ENCODE results near the gene NDUFA5. TPM values are rescaled to one million over a fixed set of nuclear protein-coding genes. Genes with fewer than 3 reads are reported as not detected.

Gene NDUFA5
- total RNA-seq (2014; rRNA removed; shearing (Covaris generic)), result 64.4 and 81.9 TPM in 2 replicates

- peak; percentile 99 for DNase-seq (ENCODE audit: low read depth)
Observed at GRCh38 chr7:123557398-123558288, at the start of gene NDUFA5. Gene NDUFA5, minus strand, starts transcription at chr7:123557818. Its CDS starts 23 bp downstream, at chr7:123557795.

GRCh38 chr7:123604739-123605138, 47.1 kb upstream of the NDUFA5 start:
- no peak for DNase-seq (ENCODE audit: low read depth)

GRCh38 chr7:123602648-123603047, 45.0 kb upstream of the NDUFA5 start:
- no peak for DNase-seq (ENCODE audit: low read depth)

GRCh38 chr7:123601530-123601929, 43.9 kb upstream of the NDUFA5 start, which contains the start of gene ASB15:
Gene ASB15, plus strand, starts transcription at chr7:123601821. Its CDS starts 12,682 bp downstream, at chr7:123614503.
- DNase-seq (ENCODE audit: low read depth), result no peak

GRCh38 chr7:123600876-123601275, 43.3 kb upstream of the NDUFA5 start:
- DNase-seq (ENCODE audit: low read depth), result no peak

GRCh38 chr7:123599766-123600165, 42.1 kb upstream of the NDUFA5 start:
- DNase-seq (ENCODE audit: low read depth), result no peak

- no peak for DNase-seq (ENCODE audit: low read depth)
Observed at GRCh38 chr7:123598657-123599056, 41.0 kb upstream of the NDUFA5 start.

GRCh38 chr7:123594813-123595241, 37.2 kb upstream of the NDUFA5 start:
- DNase-seq (ENCODE audit: low read depth), result peak; percentile 3

- DNase-seq (ENCODE audit: low read depth), result no peak
Observed at GRCh38 chr7:123588376-123588775, 30.8 kb upstream of the NDUFA5 start.

- no peak for DNase-seq (ENCODE audit: low read depth)
Observed at GRCh38 chr7:123583821-123584220, 26.2 kb upstream of the NDUFA5 start.

- DNase-seq (ENCODE audit: low read depth), result no peak
Observed at GRCh38 chr7:123581162-123581459, 23.5 kb upstream of the NDUFA5 start.

GRCh38 chr7:123580406-123581161, 23.0 kb upstream of the NDUFA5 start:
- peak; percentile 34 for DNase-seq (ENCODE audit: low read depth)

- no peak for DNase-seq (ENCODE audit: low read depth)
Observed at GRCh38 chr7:123579416-123579815, 21.8 kb upstream of the NDUFA5 start.

GRCh38 chr7:123573896-123574467, 16.4 kb upstream of the NDUFA5 start:
- no peak for DNase-seq (ENCODE audit: low read depth)

GRCh38 chr7:123573341-123573740, 15.7 kb upstream of the NDUFA5 start:
- DNase-seq (ENCODE audit: low read depth), result no peak

- DNase-seq (ENCODE audit: low read depth), result peak; percentile 36
Observed at GRCh38 chr7:123571684-123572083, 14.1 kb upstream of the NDUFA5 start.

GRCh38 chr7:123571187-123571586, 13.6 kb upstream of the NDUFA5 start:
- DNase-seq (ENCODE audit: low read depth), result no peak

- peak; percentile 56 for DNase-seq (ENCODE audit: low read depth)
Observed at GRCh38 chr7:123570390-123571182, 13.0 kb upstream of the NDUFA5 start.

GRCh38 chr7:123569352-123570010, 11.9 kb upstream of the NDUFA5 start:
- DNase-seq (ENCODE audit: low read depth), result no peak

- no peak for DNase-seq (ENCODE audit: low read depth)
Observed at GRCh38 chr7:123562121-123562520, 4.5 kb upstream of the NDUFA5 start.

- no peak for DNase-seq (ENCODE audit: low read depth)
Observed at GRCh38 chr7:123558289-123558874, 764 bp upstream of the NDUFA5 start.

Data from M059J (cell line).